Transverse colon (tissue), 4 donors: ENCODE data around the gene COL6A2. TPM values are rescaled to one million over a fixed set of nuclear protein-coding genes. Genes with fewer than 3 reads are reported as not detected.
"Not testable (repeated sequence)": the region's sequence is repeated elsewhere in the genome, so short reads cannot be mapped to it uniquely, and the experiment has no call there.

Source experiments
- DNase-seq: peaks from one replicate; pipeline ENCODE4 v3.0.0-alpha.2; 2019
- H3K27ac ChIP-seq, 4 donors: fragments of 200-600 bp; sonication (generic); 2 replicates each; pipeline ENCODE4 v1.5.1; 2016 to 2018; ENCODE audit warnings: inconsistent platforms in 4 of 4
- H3K27me3 ChIP-seq: fragments of 200-600 bp; sonication (generic); 2 replicates; pipeline ENCODE4 v1.5.1; 2017; ENCODE audit warnings: inconsistent platforms
- H3K36me3 ChIP-seq, 4 donors: fragments of 200-600 bp; sonication (generic); 2 replicates each; pipeline ENCODE4 v1.5.1; 2017 to 2019; ENCODE audit warnings: inconsistent platforms in 4 of 4
- H3K4me1 ChIP-seq, 4 donors: fragments of 200-600 bp; sonication (generic); 2 replicates each; pipeline ENCODE4 v1.5.1; 2017 to 2020; ENCODE audit warnings: inconsistent platforms in 4 of 4
- H3K4me3 ChIP-seq, 4 donors: fragments of 200-600 bp; sonication (generic); 1 replicate in 1 of 4; 2 replicates in 3 of 4; pipeline versions ENCODE4 v1.5.1 to v1.6.1; 2017 to 2019; ENCODE audit warnings: inconsistent platforms in 4 of 4
- H3K9me3 ChIP-seq, 2 donors: fragments of 200-600 bp; sonication (generic); 2 replicates each; pipeline ENCODE4 v1.5.1; 2017 to 2019; ENCODE audit warnings: inconsistent platforms in 2 of 2
- EP300 ChIP-seq: sonication (generic); formaldehyde crosslinking; IDR thresholded peaks from one replicate; pipeline ENCODE4 v1.6.1; 2017; ENCODE audit warnings: antibody characterized with exemption, low read depth
- POLR2A ChIP-seq: fragments of 450-650 bp; IDR thresholded peaks from one replicate; pipeline ENCODE4 v1.6.1; 2016; ENCODE audit warnings: antibody characterized with exemption, mild to moderate bottlenecking, moderate library complexity
- POLR2AphosphoS5 ChIP-seq, 3 donors: sonication (generic); formaldehyde crosslinking; IDR thresholded peaks; one replicate each; pipeline ENCODE4 v1.6.1; 2016; ENCODE audit warnings: antibody characterized with exemption in 3 of 3
- WGBS, 2 donors: methylation state at CpG; one replicate each; pipeline ENCODE4 v1.1.5; 2018; ENCODE audit warnings: low coverage in 1 of 2; 5-methylcytosine and 5-hydroxymethylcytosine counted together
- in situ Hi-C, 4 donors: fragments of 200-750 bp; cut with MboI; loops; one replicate each; pipeline versions ENCODE4 v1.15.0 to v1.15.1; 2017; ENCODE audit warnings: low sequenced_read_pairs in 3 of 4, low pct_ligation_motif_present in 1 of 4, low pct_unique_long_range_greater_than_20kb in 1 of 4
- intact Hi-C: fragments of 100-400 bp; cut with DNase I; formaldehyde crosslinking; loops from one replicate; pipeline ENCODE4 v1.15.1; 2023; ENCODE audit warnings: low total_unique reads
- total RNA-seq, 4 donors: library from RNA; depleted of rRNA; stranded (reverse); fragments of >200 nt; gene quantifications; one replicate each; pipeline ENCODE4 v1.1.0, GENCODE V29; 2016
- TF ChIP-seq, protein P1 (sequence below), 5 experiments: fragments of 200-600 bp in 3 of 5; fragments of 450-650 bp in 2 of 5; sonication (generic) in 3 of 5; IDR thresholded peaks; 1 replicate in 2 of 5; 2 replicates in 3 of 5; pipeline ENCODE4 v1.5.1; 2016 to 2017; ENCODE audit warnings: antibody characterized with exemption in 5 of 5, inconsistent platforms in 3 of 5, mild to moderate bottlenecking in 2 of 5, moderate library complexity in 1 of 5

Gene COL6A2
- total RNA-seq, 4 donors from 2014 or later = 172 to 550 (median 346) TPM

DNA sequence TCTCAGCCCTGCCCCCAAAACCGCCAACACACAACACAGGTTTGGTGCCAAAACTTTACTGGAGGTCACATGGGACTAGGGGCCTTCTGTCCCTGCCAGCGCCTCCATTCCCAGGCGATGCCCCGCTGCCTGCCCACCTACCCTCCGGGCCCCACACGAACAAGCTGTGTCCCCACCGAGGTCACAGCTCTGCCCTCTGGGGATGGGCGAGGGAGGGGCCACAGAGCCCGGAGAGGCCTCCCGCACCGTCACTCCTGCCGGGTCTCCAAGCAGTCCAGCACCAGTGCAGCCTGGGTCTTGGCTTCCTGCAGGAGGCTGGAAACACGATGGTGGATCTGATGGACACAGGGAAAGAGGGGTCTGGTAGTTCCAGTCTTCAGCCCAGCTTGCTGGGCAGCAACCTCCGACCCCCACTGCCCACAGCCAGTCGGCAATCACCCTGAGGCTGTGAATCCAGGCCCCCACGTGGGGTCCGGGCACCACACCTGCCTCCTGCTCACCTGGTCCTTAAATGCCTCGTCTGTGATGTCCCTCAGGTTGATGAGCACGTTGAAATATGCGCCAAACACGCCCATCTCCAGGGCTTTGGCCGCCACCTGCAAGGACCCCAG, 38.9 kb downstream of the COL6A2 start:
- no peak overlapping the region for H3K27ac ChIP-seq
- 73% methylated on average over 21 of the region's 22 CpGs; no CpG with 5 or more reads in 1 of the 2 donors for WGBS, 2 donors
- intact Hi-C loops = no loop called here
- no peaks in the 10 kb centered on the region for H3K36me3 ChIP-seq
- no peaks in the 10 kb centered on the region for H3K4me1 ChIP-seq
- H3K9me3 ChIP-seq = no peaks in the 10 kb centered on the region
- in situ Hi-C loops = no loop called here
- DNase-seq = no peak
- TF ChIP-seq POLR2AphosphoS5 (IDR thresholded peaks at IDR 0.05) (no peak), POLR2A (no peak)
- TF ChIP-seq, protein P1, sequence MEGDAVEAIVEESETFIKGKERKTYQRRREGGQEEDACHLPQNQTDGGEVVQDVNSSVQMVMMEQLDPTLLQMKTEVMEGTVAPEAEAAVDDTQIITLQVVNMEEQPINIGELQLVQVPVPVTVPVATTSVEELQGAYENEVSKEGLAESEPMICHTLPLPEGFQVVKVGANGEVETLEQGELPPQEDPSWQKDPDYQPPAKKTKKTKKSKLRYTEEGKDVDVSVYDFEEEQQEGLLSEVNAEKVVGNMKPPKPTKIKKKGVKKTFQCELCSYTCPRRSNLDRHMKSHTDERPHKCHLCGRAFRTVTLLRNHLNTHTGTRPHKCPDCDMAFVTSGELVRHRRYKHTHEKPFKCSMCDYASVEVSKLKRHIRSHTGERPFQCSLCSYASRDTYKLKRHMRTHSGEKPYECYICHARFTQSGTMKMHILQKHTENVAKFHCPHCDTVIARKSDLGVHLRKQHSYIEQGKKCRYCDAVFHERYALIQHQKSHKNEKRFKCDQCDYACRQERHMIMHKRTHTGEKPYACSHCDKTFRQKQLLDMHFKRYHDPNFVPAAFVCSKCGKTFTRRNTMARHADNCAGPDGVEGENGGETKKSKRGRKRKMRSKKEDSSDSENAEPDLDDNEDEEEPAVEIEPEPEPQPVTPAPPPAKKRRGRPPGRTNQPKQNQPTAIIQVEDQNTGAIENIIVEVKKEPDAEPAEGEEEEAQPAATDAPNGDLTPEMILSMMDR (IDR thresholded peaks at IDR 0.05) = no peak
- peaks cover 6% of the 10 kb centered on the region for H3K27me3 ChIP-seq
- no peak overlapping the region for H3K4me3 ChIP-seq

GRCh38 chr21:46137908-46138307, 40.0 kb downstream of the COL6A2 start:
- WGBS, 2 donors = 66% methylated on average over 7 of the region's 7 CpGs; no CpG with 5 or more reads in 1 of the 2 donors
- intact Hi-C loops = no loop called here
- TF ChIP-seq POLR2A (no peak), POLR2AphosphoS5 (IDR thresholded peaks at IDR 0.05) (no peak), EP300 (no peak)

DNA sequence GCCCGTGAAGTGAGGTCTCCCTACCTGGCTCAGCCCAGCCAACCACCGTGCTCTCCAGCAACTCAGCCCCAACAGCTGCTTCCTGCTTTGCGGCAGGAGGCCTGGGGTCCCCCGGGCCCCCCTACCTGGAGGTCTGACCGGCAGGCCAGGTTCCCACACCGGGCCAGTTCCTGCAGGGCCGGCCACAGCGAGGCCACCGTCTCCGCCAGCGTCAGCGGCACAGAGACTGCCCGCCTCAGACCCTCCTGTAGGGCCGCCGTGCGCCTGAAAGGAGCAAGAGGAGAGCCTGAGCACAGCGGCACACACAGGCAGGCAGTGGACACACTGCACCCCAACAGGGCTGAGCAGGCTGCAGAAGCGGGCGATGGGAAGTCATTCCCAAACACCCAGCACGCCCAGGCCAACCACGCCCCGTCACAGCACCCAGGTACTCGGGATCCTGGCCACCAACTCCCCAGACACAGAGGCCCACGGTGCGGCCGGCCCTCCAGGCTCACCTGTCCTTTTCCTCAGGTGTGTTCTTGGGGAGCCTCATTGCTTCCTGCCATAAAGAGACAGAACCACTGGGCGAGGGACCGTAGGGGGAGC, 40.6 kb downstream of the COL6A2 start:
- Histone ChIP-seq H3K27me3 (peaks cover 6% of the 10 kb centered on the region), H3K4me1 (peaks cover 0 to 1% (median under 1%) of the 10 kb centered on the region in 4 donors), H3K4me3 (no peak overlapping the region), H3K27ac (no peak overlapping the region), H3K9me3 (no peaks in the 10 kb centered on the region), H3K36me3 (no peaks in the 10 kb centered on the region)
- TF ChIP-seq EP300 (no peak), POLR2A (no peak), POLR2AphosphoS5 (IDR thresholded peaks at IDR 0.05) (no peak)
- TF ChIP-seq, protein P1 (IDR thresholded peaks at IDR 0.05) = no peak
- in situ Hi-C loops = no loop called here
- intact Hi-C loops = no loop called here
- no peak for DNase-seq
- WGBS, 2 donors = 85% methylated on average over 28 of the region's 28 CpGs; no CpG with 5 or more reads in 1 of the 2 donors

More at GRCh38 chr21:46137908-46138307, 40.0 kb downstream of the COL6A2 start:
- no peak overlapping the region for H3K4me3 ChIP-seq
- no peaks in the 10 kb centered on the region for H3K9me3 ChIP-seq
- in situ Hi-C loops = no loop called here
- peaks cover 6% of the 10 kb centered on the region for H3K27me3 ChIP-seq
- no peak overlapping the region for H3K27ac ChIP-seq
- H3K36me3 ChIP-seq = no peaks in the 10 kb centered on the region
- H3K4me1 ChIP-seq = no peaks in the 10 kb centered on the region
- DNase-seq = no peak

DNA sequence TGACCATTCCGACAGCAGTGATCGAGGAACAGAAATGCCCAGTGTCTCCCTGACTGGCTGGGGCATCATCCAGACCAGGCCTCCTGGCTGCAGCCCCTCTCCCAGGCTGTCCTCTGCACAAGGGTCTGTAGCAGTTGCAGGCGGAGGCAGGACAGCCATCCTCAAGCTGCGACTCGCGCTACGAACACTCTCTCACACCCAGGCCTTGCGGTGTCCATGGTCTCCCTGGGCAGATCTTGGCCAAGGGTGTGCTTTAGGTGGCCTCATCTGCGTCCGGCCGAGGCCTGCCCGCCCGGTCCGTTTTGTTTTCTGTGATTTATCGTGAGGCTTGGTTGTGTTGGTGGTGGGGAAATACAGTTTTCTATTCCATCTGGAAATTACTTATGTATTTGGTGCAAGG, 41.8 kb downstream of the COL6A2 start:
- H3K4me3 ChIP-seq = no peak overlapping the region
- DNase-seq = no peak
- WGBS, 2 donors = 91% methylated on average over 15 of the region's 15 CpGs; no CpG with 5 or more reads in 1 of the 2 donors
- H3K27ac ChIP-seq = no peak overlapping the region
- peaks cover 0 to 8% (median 6%) of the 10 kb centered on the region in 4 donors for H3K4me1 ChIP-seq
- intact Hi-C loops (no loop called here), in situ Hi-C loops (no loop called here)
- no peaks in the 10 kb centered on the region for H3K36me3 ChIP-seq
- H3K27me3 ChIP-seq = peaks cover 6% of the 10 kb centered on the region
- TF ChIP-seq POLR2AphosphoS5 (IDR thresholded peaks at IDR 0.05) (no peak), EP300 (no peak), POLR2A (no peak)
- TF ChIP-seq, protein P1 (IDR thresholded peaks at IDR 0.05) = no peak
- H3K9me3 ChIP-seq = no peaks in the 10 kb centered on the region

DNA sequence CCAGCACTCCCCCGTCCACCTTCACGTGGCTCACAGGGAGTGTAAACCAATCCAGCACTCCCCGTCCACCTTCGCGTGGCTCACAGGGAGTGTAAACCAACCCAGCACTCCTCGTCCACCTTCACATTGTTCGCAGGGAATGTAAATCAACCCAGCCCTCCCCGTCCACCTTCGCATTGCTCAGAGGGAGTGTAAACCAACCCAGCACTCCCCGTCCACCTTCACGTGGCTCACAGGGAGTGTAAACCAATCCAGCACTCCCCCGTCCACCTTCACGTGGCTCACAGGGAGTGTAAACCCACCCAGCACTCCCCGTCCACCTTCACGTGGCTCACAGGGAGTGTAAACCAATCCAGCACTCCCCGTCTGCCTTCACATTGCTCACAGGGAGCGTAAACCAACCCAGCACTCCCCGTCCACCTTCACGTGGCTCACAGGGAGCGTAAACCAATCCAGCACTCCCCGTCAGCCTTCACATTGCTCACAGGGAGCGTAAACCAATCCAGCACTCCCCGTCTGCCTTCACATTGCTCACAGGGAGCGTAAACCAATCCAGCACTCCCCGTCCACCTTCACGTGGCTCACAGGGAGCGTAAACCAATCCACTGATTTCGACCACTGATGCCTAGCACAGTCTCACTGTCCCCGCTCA, 42.6 kb downstream of the COL6A2 start:
- in situ Hi-C loops = not testable (repeated sequence)
- WGBS, 2 donors = 34% methylated on average over 29 of the region's 29 CpGs; no CpG with 5 or more reads in 1 of the 2 donors

More for the DNA sequence above, 42.6 kb downstream of the COL6A2 start:
- H3K27me3 ChIP-seq, H3K27ac ChIP-seq, H3K4me3 ChIP-seq, H3K36me3 ChIP-seq, H3K9me3 ChIP-seq, intact Hi-C loops, H3K4me1 ChIP-seq, DNase-seq: not testable (repeated sequence)
